Measurements from ENCODE around the gene SLC6A20.

The SLC6A20 gene

DNA sequence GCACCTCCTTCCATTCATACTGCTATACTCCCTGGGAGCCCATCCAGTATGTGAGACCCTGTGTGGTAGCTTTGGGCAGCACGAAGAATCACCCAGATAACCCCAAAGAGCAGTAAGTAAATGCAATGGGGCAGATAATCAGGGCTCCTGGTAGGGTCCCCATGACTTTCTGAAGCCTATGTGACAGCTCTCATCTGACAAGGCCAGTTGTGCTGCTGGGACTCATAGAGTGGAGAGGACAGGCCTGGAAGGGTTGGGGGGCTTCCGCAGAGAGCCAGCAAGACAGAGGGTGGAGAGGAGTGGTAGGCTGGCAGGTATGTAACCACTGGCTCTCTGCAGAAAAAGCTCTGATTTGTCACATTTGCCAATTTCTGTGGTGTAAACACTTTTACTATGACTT lies 3.2 kb upstream of the SLC6A20 start:
- DNase-seq = no peak

- DNase-seq = no peak
These were observed 1.7 kb upstream of the SLC6A20 start for GRCh38 chr3:45798034-45798433.

- no peak for DNase-seq
These were observed 734 bp upstream of the SLC6A20 start for GRCh38 chr3:45796902-45797637.

DNA sequence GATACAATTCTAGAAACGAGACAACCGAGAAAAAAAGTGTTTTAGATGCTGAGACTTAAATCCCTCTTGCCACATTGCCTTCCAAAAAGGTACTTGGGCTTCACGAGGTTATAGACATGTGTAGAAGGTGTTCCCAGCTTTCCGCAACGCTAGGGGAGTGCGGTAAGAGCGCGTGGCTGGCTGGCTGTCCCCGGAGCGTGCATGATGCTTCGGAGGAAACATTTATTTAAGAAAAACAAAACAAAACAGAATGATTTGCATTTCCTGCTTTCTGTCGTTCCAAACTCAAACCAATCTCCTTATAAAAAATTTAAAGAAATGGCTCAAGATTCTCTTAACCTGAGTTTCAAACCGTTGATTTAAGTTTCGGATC lies 841 bp downstream of the SLC6A20 start:
- DNase-seq = no peak

- DNase-seq = peak; percentile 30
These were observed 1.7 kb downstream of the SLC6A20 start for GRCh38 chr3:45794660-45795059.

GRCh38 chr3:45794177-45794560 lies 2.2 kb downstream of the SLC6A20 start:
- no peak for DNase-seq

- no peak for DNase-seq
These were observed 2.7 kb downstream of the SLC6A20 start for GRCh38 chr3:45793482-45794176.

- DNase-seq = no peak
These were observed 3.7 kb downstream of the SLC6A20 start for GRCh38 chr3:45792516-45793172.

DNA sequence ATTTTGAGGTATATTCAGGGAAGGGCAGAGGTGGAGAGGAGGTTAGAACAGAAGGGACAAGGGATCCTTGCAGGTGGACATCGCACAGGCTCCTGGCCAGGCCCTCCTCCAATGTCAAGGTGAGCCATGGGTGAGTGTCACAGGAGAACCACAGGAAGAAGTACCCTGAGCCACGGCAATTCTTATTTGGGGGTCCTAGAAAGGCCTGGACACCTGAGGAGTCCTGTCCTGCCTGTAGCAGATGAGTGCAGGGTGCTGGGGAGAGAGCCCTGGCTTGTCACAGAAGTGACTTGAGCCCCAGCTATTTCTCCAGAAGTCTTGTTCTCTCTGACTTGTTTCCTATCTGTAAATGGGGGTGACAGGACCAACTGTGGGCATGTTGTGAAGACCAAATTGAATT lies 4.3 kb downstream of the SLC6A20 start:
- DNase-seq = no peak

DNA sequence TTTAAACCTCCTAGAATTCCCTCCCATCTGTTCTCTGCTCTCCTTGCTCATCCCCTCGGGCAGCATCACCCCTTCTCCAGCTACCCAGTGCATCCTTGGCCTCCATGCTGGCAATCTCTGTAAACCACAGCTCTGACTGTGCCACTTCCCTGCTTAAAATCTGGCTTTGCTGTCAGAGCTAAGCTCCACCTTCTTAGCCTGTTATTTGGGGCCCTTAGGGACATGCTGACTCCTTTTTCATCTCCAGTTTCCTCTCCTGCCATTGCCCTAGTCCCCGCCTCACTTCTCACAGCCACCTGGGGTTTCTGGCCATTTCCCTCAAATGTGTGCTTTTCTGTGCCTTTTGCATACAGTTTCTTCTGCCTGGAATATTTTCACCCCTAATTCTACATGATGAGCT lies 5.7 kb downstream of the SLC6A20 start:
- DNase-seq = no peak

GRCh38 chr3:45789235-45789812 lies 7.0 kb downstream of the SLC6A20 start:
- DNase-seq = no peak

DNA sequence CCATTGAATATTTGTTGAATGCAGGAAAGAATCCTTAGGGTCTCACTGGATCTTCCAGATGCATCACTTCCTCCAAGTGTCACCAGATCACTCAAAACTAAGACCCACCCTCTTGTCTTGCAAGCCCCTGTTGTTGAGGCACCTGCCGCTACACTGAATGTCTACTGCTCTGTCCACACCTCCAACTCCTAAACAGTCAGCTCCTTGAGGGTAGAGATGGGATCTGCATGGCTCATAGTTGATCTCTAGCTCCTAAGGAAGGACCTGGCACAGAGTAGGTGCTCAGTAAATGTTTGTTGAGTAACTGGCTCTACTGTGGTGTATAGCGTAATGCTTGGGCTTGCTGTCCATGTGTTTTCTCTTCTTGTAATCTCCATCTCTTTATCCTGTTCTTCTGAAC lies 8.8 kb downstream of the SLC6A20 start:
- DNase-seq = no peak

GRCh38 chr3:45786801-45787495 lies 9.4 kb downstream of the SLC6A20 start:
- no peak for DNase-seq

- no peak for DNase-seq
These were observed 10.7 kb downstream of the SLC6A20 start for GRCh38 chr3:45785605-45786150.

DNA sequence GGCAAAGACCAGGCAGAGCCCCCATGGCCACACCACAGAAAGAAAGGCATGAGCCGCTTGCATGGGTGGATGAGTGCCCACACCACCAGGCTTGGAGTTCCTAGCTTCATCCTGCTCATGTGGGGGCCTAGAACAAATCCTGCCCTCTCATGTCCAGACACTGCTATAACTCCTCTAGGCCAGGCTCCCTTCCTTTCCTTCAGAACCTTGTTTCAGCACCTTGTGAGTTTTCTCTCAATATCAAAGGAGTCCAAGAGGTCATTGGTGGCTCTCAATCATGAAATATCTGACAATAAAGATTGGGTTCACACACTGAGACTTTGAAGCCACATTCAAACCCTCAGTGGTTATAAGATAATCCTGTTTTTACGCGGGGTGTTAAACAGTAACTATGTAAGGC lies 12.7 kb downstream of the SLC6A20 start:
- DNase-seq = no peak

DNA sequence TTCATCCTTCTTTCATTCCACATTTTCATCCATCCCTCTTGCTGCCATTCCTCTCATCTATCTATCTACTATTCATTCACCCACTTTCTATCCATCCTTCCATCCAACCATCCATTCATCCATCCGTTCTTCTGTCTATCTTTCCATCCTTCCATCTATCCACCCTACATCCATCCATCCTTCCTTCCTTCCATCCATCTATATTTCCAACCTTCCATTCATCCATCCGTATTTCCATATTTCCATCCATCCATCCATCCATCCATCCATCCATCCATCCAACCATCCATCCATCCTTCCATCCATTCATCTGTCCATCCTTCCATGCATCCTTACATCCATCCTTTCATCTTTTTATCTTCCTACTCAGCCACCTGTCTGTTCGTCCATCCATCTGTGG lies 14.0 kb downstream of the SLC6A20 start:
- DNase-seq = no peak

DNA sequence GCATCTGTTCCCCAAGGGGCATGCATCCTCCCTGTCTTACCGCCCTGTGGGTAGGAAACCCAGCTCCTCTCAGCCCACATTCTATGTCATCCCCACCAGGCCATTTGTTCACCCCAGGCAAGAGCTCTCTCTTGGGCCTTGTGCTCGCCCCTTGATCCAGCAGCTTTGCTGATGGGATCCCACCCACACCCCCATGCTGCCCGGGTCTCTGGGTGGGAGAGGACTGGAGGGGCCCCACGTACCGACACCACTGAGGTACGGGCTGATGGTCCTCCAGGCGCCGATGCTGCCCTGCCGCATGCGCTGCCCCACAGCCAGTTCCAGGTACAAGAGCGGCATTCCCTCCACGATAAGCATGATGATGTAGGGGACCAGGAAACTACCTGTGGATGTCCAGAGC lies 14.5 kb downstream of the SLC6A20 start:
- DNase-seq = no peak

DNA sequence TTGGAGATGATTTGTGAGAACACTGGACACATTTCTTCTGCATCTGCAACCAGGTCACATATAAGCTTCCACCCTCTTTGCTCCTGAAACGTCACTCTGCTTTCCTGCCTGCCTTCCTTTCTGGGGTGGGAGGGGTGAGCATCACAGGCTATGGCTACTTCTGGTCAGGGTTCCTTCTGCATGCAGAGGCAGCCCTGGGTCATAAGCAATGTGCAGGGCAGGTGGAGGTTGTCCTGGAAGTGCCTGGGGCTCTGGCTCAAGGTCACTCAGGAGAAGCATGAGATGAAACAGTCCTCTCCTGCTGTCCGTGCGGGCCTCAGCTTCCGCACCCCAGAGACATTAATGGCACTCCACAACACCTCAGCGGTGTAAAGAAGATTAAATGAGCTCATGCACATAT lies 15.1 kb downstream of the SLC6A20 start:
- no peak for DNase-seq

DNA sequence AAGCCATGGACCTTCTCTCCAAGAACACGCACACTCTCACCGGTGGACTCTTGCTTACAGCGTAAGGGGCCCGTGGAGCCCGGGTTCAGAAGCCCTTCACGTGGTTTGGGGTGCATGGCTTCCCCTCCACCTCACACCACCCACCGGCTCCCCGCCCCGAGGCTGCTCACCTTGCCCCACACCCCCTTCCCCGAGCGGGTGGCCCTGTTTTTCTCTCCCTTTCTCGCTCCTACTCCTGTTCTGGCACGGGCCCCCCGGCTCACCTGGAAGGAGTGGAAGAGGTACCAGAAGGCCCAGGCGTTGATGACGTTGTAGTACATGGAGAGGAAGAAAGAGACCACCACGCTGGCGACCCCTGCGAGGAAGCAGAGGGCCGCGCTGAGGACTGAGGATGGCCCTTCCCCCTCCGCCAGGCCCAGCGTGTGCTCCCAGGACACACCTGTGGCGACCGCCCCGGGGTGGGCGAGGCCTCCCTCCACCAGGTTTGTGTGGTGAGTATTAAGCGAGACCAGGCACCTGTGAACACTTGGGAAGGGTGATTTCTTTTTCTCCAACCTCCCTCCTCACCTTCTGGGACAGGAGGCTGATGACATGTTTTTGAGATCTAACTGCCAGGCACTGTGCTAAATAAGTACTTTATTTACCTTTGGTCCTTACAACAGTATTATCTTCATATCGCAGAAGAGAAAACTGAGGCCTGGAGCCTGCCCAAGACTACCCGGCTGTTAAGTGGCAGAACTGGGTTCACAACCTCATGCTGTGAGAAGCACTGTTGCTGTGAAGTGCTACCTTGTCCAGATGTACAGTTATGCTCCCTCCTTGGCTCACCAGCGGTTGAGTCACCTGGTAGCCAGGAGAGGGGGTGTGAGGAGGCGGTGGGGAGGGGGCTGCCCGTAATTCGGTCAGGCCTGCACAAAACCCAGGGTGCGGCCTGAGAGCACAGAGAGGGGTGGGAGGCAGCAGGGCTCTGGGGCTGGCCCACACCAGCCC lies 16.3 kb downstream of the SLC6A20 start:
- no peak for DNase-seq

GRCh38 chr3:45778761-45779201 lies 17.6 kb downstream of the SLC6A20 start:
- DNase-seq = no peak

DNA sequence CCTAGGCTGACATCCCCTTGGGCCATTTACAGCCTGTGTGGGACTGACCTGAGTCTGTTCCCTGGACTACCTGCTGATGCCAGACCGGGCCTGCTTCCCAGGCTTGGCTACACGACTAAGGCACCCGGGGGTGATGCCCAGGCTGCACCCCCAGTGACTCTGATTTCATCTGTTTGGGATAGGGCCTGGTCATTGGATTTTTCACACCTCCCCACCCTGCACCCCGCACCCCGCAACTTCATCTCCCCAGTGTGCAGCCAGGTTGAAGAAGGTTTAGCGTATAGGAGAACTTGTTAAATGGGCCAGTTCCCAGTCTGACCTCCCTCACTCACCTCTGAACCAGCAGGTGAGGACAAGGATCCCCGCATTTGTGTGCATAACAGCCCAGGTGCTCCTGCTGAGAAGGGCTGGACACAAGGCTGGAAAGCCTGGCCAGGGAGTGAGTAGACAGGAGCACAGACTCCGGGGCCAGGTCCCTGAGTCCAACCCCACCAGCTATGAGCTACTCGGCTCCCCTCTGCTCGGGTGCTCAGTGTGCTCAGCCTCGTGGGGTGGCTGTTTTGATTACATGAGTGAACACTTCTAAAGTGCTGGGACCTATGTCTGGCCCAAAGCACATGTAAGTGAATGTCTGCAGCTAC lies 18.5 kb downstream of the SLC6A20 start:
- no peak for DNase-seq

Measured in NCI-H524 treated with DMSO at 0.1 percent for 48 hours (cell line).